ENCODE data around the gene PROM1.

DNA sequence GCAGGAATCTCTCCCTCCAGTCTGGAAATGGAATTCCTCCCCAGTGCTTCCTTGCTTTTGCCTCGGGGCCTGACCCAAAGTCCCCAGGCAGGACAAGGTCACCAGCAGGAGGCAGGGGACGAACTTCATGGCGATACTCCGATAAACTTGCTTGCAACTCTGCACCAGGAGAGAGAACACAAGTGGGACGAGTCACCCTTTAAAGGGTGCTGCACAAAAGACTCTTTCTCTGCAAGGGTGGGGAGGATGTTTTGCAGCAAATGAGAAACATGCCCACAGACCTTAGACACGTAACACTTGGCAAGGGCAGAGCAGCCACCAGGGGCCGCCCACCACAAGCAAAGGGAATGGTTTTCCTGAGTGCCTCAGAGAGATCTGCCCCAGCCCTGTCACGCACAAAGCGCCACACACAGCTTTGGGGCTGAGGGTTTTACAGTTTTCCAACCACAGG, 120.8 kb downstream of the PROM1 start, which contains the start of gene FGFBP2:
- TF ChIP-seq CTCF (conservative IDR thresholded peaks at IDR 0.05; ENCODE audit: low read length) (peak; percentile 84), EZH2phosphoT487 (IDR thresholded peaks at IDR 0.05; ENCODE audit: borderline replicate concordance) (no peak)
